NCI-H1048 (cell line): Measurements from ENCODE around the gene UROC1.

ENCODE experiments used
- DNase-seq: peaks from one replicate; lab custom pipeline; 2025; lab: John Stamatoyannopoulos, UW

The UROC1 gene

GRCh38 chr3:126494970-126495230 is 22.7 kb downstream of the UROC1 start:
- DNase-seq, result no peak

- DNase-seq, result no peak
Observed at GRCh38 chr3:126494204-126494969, 23.2 kb downstream of the UROC1 start.

DNA sequence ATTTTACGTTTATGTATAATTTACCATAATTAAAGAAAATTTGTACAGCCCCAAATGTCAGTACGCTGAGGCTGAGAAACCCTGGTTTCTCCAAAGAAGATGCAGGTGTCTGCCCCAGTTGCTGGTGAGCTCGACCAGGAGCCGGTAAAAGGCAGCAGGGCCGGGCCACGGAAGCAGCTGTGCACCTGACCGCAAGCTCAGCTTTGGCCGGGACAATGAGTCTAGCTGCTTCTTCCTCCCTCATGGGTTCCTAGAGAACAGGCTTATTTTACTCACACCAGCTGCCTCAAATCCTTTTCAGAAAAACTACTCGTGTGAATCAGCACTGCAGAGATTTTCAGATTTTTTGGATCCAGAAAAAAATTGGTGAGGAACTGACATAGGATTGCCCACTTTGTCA is 23.8 kb downstream of the UROC1 start:
- DNase-seq, result no peak

DNA sequence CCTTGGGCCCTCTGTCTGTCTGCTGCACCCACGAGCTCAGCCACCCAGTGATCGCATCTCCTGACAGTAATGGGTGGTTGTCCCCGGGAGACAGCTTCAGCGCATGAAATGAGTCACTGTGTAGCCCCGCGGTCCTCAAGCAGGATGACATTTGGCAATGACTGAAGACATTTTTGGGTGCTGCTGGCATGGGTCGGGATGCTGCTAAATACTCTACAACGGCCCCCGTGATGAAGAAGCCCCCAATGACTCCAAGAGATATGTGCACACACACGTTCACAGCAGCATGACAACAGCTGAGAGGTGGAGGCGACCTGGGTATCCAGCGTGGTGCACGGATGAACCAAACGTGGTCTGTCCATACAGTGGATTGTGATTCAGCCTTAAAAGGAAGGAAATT is 24.5 kb downstream of the UROC1 start:
- DNase-seq, result no peak

GRCh38 chr3:126491221-126492013 is 26.2 kb downstream of the UROC1 start:
- DNase-seq, result no peak

DNA sequence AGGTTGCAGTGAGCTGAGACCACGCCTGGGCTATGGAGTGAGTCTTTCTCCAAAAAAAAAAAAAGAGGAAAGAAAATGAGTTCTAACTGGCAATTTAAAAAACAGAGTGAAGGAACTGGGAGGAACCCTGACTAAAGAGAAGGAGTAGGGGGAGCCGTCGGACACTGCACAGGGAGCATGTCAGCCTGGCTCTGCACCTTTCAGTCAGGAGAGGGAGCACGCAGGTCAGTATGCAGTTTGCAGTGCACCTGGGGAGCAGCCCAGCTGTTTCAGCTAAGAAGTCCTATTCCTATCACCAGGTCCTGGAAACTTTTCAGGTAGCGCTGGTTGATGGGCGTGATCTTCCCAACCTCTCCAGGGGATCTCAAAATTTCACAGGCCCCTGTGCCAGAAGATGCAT is 27.0 kb downstream of the UROC1 start:
- no peak for DNase-seq

- DNase-seq, result no peak
Observed at GRCh38 chr3:126488886-126489569, 28.5 kb downstream of the UROC1 start.

DNA sequence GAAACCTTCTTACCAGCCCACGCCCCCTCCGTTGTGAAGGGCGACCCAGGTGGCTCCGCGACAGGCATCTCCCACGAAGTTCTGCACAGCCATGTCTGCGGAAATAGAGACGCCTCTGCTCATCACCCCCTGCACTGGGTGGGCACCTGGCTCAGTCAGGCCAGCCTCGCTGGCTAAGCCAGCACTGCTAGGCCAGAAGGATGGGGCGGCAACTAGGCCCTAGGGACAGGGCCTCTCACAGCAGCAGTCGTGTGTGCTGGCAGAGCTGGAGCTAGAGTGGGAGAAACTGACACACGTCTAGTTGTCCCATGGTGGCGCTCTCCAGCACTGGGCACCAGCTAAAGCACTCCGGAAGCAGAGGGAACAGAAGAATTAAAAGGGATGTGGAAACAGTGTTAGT is 29.4 kb downstream of the UROC1 start:
- no peak for DNase-seq

- no peak for DNase-seq
Observed at GRCh38 chr3:126487151-126487771, 30.3 kb downstream of the UROC1 start.

DNA sequence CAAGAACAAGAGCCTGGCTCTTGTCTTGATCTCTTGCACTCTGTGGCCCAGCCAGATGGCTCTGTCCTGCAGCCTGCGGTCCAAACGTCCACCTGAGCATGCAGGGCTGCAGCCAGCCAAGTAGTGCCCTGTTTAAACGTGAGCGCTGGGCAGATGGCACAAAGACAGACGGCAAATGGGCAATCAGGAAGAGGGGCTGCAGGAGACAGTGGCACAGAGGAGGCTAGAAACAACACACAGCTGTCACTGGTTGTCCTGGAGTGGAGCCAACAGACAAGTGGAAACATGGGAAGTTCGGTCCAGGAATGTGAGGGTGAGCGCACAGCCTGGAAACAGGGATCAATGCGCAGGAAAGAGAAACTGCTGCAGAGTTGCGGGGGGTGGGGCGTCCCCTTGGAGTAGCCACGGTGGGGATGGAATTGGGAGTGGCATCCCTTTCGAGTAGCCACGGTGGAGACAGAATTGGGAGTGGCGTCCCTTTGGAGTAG is 31.2 kb downstream of the UROC1 start:
- DNase-seq, result no peak

DNA sequence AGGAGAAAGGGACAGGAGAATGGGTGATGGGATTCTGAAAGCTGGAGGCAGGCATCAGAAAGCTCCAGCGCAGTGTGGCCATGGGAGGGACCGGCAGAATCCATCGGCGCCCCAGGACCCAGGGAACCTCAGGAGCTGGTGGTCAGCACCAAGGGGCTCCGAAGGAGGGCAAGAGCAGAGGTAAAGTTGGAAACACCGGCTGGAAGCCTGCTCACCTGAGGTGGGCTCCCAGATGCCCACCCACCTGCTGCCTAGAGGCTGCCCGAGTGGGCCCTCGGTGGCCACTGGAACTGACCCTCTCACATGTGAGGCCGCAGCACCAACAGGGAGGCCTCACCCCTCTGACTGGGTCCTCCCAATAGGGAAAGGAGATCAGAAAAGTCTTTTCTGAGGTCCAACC is 31.6 kb downstream of the UROC1 start:
- no peak for DNase-seq

GRCh38 chr3:126485176-126485897 is 32.2 kb downstream of the UROC1 start:
- no peak for DNase-seq

DNA sequence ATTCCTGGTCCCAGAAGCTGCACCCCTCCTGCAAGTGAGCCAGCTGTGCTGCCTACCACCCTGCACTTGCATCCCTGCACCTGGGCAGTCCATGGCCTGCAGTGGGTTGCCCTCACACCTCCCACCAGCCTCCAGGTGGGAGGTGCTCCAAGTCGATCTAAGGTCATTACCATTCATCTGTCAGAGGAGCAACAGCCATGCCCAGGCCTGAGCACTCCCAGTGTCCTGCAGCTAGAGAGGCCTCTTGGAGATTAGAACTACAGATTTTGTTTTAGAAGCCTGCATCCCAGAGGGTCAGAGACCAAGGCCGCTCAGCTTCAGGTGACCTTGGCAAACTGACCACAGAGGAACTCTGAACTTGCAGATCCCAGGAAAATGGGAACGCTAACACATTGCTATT is 32.9 kb downstream of the UROC1 start:
- DNase-seq, result no peak

DNA sequence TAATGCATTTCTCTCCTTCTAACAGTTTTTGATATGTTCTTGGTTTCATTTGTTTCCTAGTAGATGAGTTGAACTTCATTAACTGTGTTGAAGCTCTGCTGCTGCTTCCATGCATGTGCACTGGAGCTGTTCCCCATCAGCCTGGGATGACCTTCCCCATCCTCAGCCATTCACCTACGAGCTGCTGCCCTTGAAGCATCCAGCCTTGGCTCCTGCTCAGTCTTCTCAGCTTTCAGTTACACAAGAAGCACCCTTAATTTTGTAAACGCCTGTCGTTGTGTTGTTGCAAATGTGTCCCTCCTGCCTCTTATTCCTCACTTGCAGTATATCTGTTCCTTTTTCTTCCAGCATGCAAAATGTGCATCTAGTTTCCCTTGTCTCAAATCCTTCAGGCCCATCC is 33.4 kb downstream of the UROC1 start:
- DNase-seq, result no peak

GRCh38 chr3:126483321-126483761 is 34.2 kb downstream of the UROC1 start:
- DNase-seq, result no peak

DNA sequence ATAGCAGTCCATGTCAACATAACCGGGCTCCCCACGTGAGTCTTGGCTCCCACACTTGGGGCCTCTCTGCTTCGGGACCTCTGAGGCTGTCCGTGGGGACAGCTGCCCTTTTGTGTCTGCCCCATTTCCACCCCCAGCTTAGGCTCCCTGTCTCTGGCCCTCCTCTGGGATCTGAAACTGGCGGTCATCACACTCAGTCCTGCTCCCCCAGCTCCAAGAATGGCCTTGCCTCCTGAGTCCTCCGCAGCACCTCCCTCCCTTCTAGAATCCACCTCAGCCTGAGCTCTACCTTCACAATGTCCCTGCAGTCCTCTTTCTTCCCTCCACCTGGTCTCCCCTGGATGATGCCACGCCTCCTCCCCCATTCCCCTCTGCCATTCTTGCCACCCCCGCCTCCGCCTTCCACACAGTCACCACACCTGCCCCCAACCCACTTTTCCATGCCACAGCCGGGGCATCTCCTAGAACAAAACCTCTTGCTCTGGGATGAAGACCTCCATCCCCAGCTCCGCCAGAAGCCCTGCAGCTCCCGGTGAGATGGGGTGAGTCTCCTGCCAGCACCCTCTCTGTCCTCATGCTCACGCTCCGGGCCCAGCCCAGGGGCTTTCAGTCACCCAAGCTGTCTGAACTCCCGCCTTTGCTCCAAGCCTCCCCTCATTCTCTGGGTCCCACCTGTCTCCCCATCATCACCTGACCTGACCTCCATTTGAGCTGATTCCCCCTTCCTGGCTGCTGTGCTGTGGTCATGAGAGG is 34.9 kb downstream of the UROC1 start:
- DNase-seq, result no peak

DNA sequence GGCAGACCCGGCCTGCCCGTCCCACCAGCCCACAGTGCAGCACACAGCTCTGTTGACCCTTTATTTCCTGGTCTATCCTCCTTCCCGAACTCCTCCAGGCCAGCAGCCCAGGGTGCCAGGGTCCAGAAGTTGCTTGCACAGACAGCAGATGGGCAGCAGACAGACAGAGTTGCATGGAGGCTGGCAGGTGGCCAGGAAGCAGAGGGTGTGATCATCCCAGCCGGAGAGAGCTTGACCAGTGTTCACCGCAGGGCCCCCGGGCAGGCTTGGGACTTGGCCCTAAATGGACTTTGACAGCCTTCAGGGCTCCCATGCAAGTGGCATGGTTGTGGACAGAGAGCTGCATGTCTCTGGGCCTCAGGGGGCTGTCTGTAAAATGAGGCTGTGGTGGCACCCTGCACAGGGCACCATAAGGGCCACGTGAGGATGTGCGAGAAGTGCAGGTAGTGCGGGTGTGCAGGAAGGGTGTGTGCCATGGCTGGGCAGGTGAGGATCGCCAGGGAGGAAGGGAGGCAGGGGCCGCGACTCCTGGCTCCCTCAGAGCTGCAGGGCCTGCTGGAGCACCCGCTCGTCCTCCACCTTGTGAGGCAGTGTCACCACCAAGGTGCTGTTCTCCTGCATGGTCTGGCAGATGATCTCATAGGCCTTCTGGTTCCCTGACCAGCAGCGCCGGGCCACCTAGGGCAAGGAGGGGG is 35.6 kb downstream of the UROC1 start:
- DNase-seq, result no peak

DNA sequence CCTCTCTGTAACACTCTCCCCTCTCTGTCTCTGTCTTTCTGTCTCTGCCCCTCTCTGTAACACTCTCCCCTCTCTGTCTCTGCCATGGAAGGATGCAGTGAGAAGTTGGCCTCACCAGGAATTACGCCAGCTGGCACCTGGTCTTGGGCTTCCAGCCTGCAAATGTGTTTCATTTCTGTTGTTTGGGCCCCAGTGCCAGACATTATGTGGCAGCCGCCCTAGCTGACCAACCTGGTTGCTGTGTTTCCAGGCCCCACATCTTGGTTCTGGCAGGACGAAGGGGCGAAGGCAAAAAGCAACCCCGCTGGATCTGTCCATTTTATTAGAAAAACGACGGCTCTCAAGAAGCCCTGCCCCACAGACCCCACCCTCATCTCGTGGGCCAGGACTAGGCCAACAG is 36.7 kb downstream of the UROC1 start:
- no peak for DNase-seq

GRCh38 chr3:126480206-126480605 is 37.4 kb downstream of the UROC1 start:
- DNase-seq, result no peak

DNA sequence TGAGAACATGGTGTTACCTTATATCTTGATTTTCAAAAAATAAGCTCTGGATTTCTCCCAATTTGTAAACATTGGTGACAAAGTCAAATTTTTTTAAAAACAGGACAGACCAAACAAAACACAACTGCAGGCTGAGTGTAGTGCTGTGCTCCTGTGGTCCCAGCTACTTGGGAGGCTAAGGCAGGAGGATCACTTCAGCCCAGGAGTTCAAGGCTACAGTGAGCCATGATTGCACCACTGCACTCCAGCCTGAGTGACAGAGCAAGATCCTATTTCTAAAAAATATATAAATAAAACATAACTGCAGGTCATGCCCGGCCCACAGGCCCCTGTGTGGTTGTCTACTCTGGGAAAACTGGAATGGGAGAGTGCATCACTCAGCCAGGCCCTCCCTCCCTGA is 37.9 kb downstream of the UROC1 start:
- no peak for DNase-seq
